Right renal pelvis (tissue), 4 donors: ENCODE results near the gene SLC35F4. TPM values are rescaled to one million over a fixed set of nuclear protein-coding genes. Genes with fewer than 3 reads are reported as not detected.
"Not testable (repeated sequence)": the region's sequence is repeated elsewhere in the genome, so short reads cannot be mapped to it uniquely, and the experiment has no call there.

Experiments used
- DNase-seq, 4 donors: peaks; one replicate each; pipeline ENCODE4 v3.0.0-alpha.2; 2013; ENCODE audit warnings: low read depth in 4 of 4, low spot score in 3 of 4, missing footprints in 1 of 4
- polyA plus RNA-seq, 4 donors: library from polyadenylated mRNA; unstranded; fragments of 120-200 nt; gene quantifications; one replicate each; pipeline ENCODE4 v1.2.1, GENCODE V29; 2013; ENCODE audit not compliant: insufficient read length in 4 of 4

Gene SLC35F4
- polyA plus RNA-seq, 4 donors, result 2.8 to 3.3 (median 3.2) TPM

- DNase-seq, result no peak
These were observed 130.6 kb downstream of the SLC35F4 start for GRCh38 chr14:57735276-57735675.

- DNase-seq, result peak in 1 of 4 donors; percentile 32
These were observed 133.2 kb downstream of the SLC35F4 start for GRCh38 chr14:57732463-57733285.

- no peak for DNase-seq
These were observed 136.4 kb downstream of the SLC35F4 start for GRCh38 chr14:57729208-57730187.

- no peak for DNase-seq
These were observed 140.4 kb downstream of the SLC35F4 start for GRCh38 chr14:57725399-57726077.

GRCh38 chr14:57722141-57722540, 143.8 kb downstream of the SLC35F4 start:
- not testable (repeated sequence) for DNase-seq

GRCh38 chr14:57714487-57714931, 151.4 kb downstream of the SLC35F4 start:
- peak; percentile 20 to 69 (median 49) for DNase-seq

GRCh38 chr14:57712698-57713097, 153.2 kb downstream of the SLC35F4 start:
- DNase-seq, result no peak

GRCh38 chr14:57712102-57712501, 153.8 kb downstream of the SLC35F4 start:
- no peak for DNase-seq

- no peak for DNase-seq
These were observed 156.0 kb downstream of the SLC35F4 start for GRCh38 chr14:57709909-57710308.

- not testable (repeated sequence) for DNase-seq
These were observed 156.8 kb downstream of the SLC35F4 start for GRCh38 chr14:57709086-57709485.

GRCh38 chr14:57707219-57707618, 158.7 kb downstream of the SLC35F4 start:
- DNase-seq, result no peak

GRCh38 chr14:57704763-57705162, 161.1 kb downstream of the SLC35F4 start:
- no peak for DNase-seq

- DNase-seq, result no peak
These were observed 165.9 kb downstream of the SLC35F4 start for GRCh38 chr14:57699947-57700346.

- no peak for DNase-seq
These were observed 173.2 kb downstream of the SLC35F4 start for GRCh38 chr14:57692671-57693070.

- no peak for DNase-seq
These were observed 178.5 kb downstream of the SLC35F4 start for GRCh38 chr14:57687416-57687815.

GRCh38 chr14:57686304-57686703, 179.6 kb downstream of the SLC35F4 start:
- DNase-seq, result no peak

- no peak for DNase-seq
These were observed 194.9 kb downstream of the SLC35F4 start for GRCh38 chr14:57671021-57671420.

- no peak for DNase-seq
These were observed 205.7 kb downstream of the SLC35F4 start for GRCh38 chr14:57660208-57660607.

GRCh38 chr14:57659052-57659451, 206.8 kb downstream of the SLC35F4 start:
- DNase-seq, result no peak

- DNase-seq, result no peak
These were observed 208.4 kb downstream of the SLC35F4 start for GRCh38 chr14:57657487-57657886.

- DNase-seq, result no peak
These were observed 209.0 kb downstream of the SLC35F4 start for GRCh38 chr14:57656853-57657252.
